ENCODE results near the gene BTG4.

The BTG4 gene

GRCh38 chr11:111479666-111480065, 32.5 kb downstream of the BTG4 start:
- DNase-seq = no peak

- no peak for DNase-seq
Observed at GRCh38 chr11:111477898-111478297, 34.3 kb downstream of the BTG4 start.

DNA sequence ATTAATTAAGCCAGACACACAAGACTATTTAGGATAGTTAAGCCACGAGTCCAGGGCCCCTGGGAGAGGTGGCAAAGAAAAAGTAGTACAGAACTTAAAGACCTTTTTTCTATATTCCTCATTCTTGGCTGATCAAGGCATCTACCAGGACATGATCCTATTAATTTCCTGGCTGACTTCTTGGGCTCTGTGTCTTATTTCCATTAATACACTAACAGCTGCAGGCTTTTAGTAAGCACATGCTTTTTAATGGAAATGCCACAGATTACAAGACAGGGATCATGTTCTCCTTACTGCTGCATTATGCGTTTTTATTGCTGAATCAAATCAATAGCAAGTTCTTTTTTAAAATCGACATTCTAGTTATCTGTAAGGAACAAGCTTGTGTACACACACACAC, 35.2 kb downstream of the BTG4 start:
- DNase-seq = no peak

- DNase-seq = no peak
Observed at GRCh38 chr11:111476366-111476765, 35.8 kb downstream of the BTG4 start.

DNA sequence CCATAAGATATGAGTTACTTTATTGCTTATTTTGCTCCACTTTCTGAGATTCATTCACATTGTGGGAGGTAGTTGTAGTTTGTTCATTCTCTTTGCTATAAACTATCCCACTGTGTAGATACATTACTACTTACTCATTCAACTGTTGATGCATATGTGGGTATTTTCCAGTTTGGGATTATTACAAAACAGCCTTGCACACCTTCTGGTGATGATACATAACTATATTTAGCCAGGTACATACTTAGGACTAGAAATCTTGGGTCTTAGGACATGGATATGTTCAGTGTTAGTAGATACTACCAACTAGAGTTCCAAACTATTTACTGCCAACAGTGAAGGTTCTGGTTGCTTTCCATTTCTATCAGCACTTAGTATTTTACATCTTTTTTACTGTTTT, 37.8 kb downstream of the BTG4 start:
- no peak for DNase-seq

- no peak for DNase-seq
Observed at GRCh38 chr11:111472228-111472627, 40.0 kb downstream of the BTG4 start.

- no peak for DNase-seq
Observed at GRCh38 chr11:111469200-111469599, 43.0 kb downstream of the BTG4 start.

DNA sequence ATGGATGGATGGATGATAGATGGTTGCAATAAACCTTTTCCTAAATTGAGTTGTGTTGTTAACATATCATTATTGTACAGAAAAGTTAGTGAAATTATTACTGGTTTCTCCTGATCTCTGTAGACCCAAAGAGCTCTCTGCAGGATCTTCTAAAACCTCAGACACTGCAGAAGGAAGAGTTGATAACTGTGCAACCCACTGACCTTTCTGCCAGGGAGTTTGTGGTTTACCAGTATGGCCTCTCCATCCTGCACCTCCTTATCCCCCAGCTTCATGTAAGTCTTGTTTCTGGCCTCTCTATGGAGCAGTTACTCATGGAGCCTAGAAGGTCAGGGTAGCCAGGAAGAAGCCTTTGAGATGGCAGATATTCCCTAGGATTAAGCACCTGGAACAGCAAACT, 45.6 kb downstream of the BTG4 start:
- no peak for DNase-seq

DNA sequence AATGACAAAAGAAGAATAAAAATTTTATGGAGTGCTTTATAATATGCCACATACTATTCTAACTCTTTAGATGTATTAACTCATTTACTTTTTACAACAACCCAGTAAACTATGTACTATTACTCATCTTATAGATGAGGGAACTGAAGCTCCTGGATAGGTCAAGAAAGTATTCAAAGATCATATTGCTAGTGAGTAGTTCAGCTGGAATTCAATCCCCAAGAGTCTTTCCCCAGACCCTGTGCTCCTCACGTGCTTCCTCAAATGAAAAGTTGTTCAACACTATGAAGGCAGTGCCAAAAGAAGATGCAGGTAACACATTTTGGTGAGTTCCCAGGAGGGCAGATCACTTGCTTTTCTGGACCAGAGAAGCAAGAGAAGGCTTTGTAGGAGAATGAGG, 46.8 kb downstream of the BTG4 start:
- no peak for DNase-seq

DNA sequence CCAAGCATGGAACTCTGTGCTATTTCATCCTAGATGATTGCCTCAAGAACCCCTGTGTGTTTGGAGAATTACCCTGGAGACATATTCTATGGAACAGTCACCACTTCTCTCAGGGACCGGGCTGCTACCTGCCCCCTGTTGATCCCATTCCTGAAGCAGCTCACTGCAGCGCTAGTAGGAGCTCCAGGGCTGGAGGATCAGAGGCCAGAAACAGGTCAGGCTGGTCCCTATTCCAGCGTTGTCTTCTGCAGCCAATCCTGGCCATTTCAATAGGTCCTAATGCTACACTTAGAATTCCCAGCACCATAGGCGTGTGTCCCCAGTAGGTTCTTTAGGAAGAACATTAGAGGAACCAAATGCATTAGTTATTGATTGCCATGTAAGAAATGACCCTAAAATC, 48.9 kb downstream of the BTG4 start:
- no peak for DNase-seq

GRCh38 chr11:111462329-111462728, 49.9 kb downstream of the BTG4 start:
- DNase-seq = no peak

- no peak for DNase-seq
Observed at GRCh38 chr11:111461460-111462235, 50.5 kb downstream of the BTG4 start.

- no peak for DNase-seq
Observed at GRCh38 chr11:111460856-111461255, 51.3 kb downstream of the BTG4 start.

DNA sequence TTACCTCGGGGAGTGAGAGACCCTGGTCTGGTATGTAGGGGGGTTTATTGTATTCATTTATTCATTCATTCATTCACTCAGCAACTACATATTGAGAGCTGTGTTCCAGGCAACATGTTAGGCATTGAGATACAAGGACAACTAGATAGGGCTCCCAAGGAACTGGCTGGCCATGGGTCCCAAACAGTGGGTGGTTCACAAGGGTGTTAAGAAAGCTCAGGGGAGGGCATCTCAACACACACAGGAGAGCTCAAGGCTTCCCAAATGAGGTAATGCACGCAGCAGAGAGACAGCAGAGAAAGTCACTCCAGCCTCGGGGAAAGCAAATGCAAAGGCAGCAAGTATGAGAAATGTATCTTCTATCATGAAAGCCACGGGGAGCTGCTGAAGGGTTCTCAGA, 51.8 kb downstream of the BTG4 start:
- no peak for DNase-seq

- no peak for DNase-seq
Observed at GRCh38 chr11:111459506-111460270, 52.5 kb downstream of the BTG4 start.

GRCh38 chr11:111457731-111458368, 54.3 kb downstream of the BTG4 start:
- DNase-seq = no peak

GRCh38 chr11:111456859-111457730, 55.1 kb downstream of the BTG4 start:
- no peak for DNase-seq

DNA sequence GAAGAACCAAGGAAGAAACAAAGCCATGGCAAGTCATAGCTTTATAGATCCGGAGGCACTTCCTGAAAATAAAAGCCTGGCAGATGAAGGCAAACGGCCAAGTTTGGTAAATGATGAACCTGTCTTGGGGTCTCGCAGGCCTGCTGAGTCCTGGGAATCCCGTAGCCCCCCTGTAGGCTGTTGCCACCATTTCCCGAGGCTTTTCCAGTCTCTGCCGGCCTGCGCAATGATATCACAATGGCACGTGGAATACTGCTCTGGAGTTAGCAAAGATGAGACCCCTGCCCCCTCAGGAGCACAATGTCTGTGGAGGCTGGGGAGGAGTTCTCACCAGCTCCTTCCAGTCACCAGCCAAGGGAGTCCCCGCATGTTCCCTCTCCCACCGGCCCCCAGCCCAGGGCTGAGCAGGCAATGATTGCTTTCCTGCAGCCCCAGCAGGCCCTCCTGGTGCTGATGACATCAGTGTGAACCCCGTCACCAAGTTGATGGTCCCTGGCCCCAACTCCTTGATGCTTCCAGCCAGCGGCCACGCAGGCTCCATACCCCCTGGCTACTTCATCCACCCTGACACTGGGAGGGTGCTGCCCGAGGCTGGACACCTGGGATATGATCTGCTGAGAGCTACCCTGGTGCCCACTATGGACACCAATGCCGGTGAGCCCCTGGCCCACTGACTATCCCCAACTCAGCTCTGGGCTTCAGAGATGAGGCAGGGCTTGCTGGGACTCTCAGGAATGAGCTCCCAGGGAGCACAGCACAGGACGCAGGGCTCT, 55.9 kb downstream of the BTG4 start:
- DNase-seq = no peak

- DNase-seq = no peak
Observed at GRCh38 chr11:111455291-111456085, 56.7 kb downstream of the BTG4 start.

GRCh38 chr11:111454561-111455192, 57.5 kb downstream of the BTG4 start:
- DNase-seq = no peak
